ENCODE data around the gene PPFIA2.

DNA sequence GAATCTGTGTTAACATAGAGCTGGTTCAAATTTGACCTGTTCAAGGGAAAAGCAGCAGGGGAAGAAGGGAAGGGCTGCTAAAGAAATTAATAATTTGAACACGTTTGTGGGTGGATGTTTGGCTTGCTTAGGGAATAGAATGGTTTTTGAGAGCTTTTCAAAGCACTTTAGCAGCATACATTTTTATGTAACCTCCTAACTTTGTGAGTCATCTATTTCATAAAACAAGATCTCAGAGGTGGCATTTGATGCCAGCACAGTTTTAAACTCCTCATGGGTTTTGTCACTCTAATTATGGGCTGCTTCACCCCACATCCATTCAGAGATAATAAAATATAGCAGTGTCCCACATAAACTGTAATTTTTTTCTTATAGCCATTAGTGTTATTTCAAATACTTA is 537.5 kb downstream of the PPFIA2 start:
- TF ChIP-seq, protein P1, sequence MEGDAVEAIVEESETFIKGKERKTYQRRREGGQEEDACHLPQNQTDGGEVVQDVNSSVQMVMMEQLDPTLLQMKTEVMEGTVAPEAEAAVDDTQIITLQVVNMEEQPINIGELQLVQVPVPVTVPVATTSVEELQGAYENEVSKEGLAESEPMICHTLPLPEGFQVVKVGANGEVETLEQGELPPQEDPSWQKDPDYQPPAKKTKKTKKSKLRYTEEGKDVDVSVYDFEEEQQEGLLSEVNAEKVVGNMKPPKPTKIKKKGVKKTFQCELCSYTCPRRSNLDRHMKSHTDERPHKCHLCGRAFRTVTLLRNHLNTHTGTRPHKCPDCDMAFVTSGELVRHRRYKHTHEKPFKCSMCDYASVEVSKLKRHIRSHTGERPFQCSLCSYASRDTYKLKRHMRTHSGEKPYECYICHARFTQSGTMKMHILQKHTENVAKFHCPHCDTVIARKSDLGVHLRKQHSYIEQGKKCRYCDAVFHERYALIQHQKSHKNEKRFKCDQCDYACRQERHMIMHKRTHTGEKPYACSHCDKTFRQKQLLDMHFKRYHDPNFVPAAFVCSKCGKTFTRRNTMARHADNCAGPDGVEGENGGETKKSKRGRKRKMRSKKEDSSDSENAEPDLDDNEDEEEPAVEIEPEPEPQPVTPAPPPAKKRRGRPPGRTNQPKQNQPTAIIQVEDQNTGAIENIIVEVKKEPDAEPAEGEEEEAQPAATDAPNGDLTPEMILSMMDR (IDR thresholded peaks at IDR 0.05), result no peak
- TF ChIP-seq POLR2AphosphoS5 (IDR thresholded peaks at IDR 0.05; ENCODE audit: low read depth, low read length), result no peak

Data from Panc1 (cell line).